H7 (cell line): ENCODE data around the gene C1QA. TPM values are rescaled to one million over a fixed set of nuclear protein-coding genes. Genes with fewer than 3 reads are reported as not detected.

Experiments used
- DNase-seq: peaks from one replicate; pipeline ENCODE4 v3.0.0; 2012
- H3K27me3 ChIP-seq: 2 replicates; pipeline ENCODE4 v1.6.0; 2011; ENCODE audit warnings: mild to moderate bottlenecking, low read length; ENCODE audit not compliant: control insufficient read depth, insufficient read depth
- H3K36me3 ChIP-seq: replicated peaks from 2 replicates; pipeline ENCODE4 v1.5.1; 2011; ENCODE audit warnings: low read length; ENCODE audit not compliant: control insufficient read depth, insufficient read depth
- H3K4me3 ChIP-seq: 2 replicates; pipeline ENCODE4 v1.5.1; 2011; ENCODE audit warnings: low read depth, mild to moderate bottlenecking, control low read depth, low read length, moderate library complexity; ENCODE audit not compliant: insufficient read depth
- total RNA-seq: library from RNA; depleted of rRNA; stranded (reverse); fragments of >200 nt; shearing (Covaris generic); gene quantifications from 2 replicates; pipeline ENCODE4 v1.2.3, GENCODE V29; 2014

C1QA gene
- total RNA-seq, 1 experiment from 2014 or later = not detected

DNA sequence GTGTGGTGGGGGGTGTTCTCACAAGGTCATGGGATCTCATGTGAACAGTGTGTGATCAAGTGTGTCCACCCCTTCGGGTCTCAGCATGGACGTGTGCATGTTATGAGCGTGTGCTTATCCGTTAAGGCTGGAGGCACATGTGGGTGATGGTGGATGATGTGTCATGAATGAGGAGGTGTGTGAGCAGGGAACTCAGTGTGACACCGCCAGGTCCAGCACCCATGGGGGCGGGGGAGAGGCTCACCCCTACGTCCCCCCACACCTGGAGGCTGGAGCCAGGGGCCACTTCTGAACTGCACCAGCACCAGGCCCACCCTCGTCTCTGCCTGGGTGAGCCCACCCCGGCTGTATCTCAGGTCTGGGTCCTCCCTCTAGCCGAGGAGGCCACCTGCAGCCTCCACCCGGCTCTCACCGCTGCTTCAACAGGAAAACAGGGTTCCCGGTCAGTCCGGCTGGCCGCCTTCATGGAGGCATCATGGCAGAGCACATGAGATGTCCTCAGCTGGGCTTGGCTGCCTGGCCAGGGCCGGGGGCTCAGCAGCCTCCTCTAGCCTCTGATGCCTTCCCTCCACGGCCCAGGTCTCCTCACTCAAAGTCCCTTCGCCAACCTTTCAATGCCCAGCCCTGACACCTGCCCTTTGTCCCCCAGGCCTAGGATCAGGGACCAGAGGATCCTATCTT lies 34.2 kb upstream of the C1QA start:
- Histone ChIP-seq H3K27me3 (peaks cover 2% of the 10 kb centered on the region), H3K36me3 (no peaks in the 10 kb centered on the region), H3K4me3 (no peak overlapping the region)
- DNase-seq = no peak

DNA sequence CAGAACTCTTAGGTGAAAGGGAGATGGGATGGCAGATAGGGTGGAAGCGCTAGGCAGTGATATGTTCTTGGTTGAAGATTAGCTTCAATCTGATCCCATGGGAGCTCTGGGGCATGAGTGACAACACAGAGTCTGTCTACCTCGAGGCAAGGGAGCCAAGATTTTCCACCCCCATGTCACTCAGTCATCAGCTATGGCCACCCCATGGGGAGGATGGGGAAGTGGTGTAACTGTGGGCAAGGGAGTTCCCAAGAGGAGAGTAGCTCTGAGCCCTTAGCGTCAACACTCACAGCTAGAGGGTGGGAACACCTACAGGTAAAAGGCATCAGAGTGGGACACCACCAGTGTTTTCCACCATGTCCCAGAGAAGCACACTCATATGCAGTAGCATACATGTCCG lies 30.3 kb upstream of the C1QA start:
- no peak for DNase-seq
- Histone ChIP-seq H3K27me3 (no peaks in the 10 kb centered on the region; the same call in 1 of the 2 replicates), H3K4me3 (no peak overlapping the region), H3K36me3 (no peaks in the 10 kb centered on the region)

- H3K27me3 ChIP-seq = no peaks in the 10 kb centered on the region; the same call in 1 of the 2 replicates
- no peak overlapping the region for H3K4me3 ChIP-seq
- peak; percentile 85 for DNase-seq
- H3K36me3 ChIP-seq = no peaks in the 10 kb centered on the region
These were observed 29.3 kb upstream of the C1QA start for GRCh38 chr1:22607154-22607553.

DNA sequence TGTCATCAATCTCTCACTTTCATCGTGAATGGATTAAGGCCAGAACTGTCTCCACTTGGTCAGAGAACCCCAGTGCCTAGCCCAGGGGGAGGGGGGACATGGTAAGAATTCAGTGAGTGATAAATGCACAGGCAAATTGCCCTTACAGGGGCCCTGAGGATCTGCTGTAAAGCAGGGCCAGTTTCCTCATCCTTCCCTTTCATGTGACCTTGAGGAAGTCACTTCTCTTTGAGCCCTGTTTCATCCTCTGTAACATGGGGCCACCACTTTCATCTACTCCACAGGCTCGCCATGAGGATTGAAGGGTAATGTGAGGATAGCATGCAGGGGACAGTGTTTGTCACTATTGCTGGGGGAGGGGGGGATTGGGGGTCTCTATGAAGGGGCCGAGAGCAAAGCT lies 28.1 kb upstream of the C1QA start:
- no peaks in the 10 kb centered on the region for H3K36me3 ChIP-seq
- H3K4me3 ChIP-seq = no peak overlapping the region
- DNase-seq = no peak
- no peaks in the 10 kb centered on the region; the same call in 1 of the 2 replicates for H3K27me3 ChIP-seq

DNA sequence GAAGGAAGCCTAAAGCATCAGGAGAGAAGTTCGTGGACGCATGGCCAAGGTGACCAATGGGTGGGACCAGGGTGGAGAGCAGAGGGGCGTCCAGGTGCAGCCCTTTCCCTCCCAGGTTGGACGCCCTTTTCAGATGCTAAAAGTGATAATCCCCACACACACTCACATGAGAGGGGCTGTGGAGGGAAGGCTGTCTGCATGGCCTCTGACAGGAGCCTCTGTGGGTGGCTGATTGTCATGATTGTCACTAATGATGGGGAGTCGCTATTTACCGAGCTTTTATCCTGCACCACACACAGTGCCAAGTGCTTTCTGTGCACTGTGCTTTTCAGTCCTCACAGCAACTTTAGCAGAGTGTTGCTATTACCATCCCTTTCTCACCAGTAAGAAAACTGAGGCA lies 27.1 kb upstream of the C1QA start:
- no peaks in the 10 kb centered on the region for H3K36me3 ChIP-seq
- H3K27me3 ChIP-seq = no peaks in the 10 kb centered on the region; the same call in 1 of the 2 replicates
- DNase-seq = no peak
- H3K4me3 ChIP-seq = no peak overlapping the region

DNA sequence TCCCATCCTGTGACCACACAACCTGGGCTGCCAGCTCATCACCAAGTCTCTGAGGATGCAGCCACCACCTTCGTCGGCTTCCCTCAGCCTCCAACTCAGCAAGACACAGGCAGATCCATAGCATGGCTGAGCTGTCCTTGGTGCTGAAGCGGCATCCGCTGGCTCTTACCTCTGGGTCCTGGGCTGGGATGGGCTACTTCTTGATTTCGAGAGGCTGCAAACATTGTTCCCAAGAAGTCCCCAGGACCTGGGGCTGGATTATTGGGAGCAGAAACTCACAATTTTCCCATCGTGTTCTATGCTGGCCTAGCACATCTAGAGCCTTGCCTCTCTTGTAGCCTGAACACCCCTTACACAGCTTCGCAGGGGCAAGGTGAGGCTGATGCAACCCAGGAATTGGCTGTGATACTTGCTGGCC lies 24.9 kb upstream of the C1QA start:
- no peaks in the 10 kb centered on the region for H3K36me3 ChIP-seq
- H3K27me3 ChIP-seq = no peaks in the 10 kb centered on the region; the same call in 1 of the 2 replicates
- H3K4me3 ChIP-seq = no peak overlapping the region
- DNase-seq = peak; percentile 90

GRCh38 chr1:22612671-22613571 lies 23.5 kb upstream of the C1QA start:
- H3K36me3 ChIP-seq = no peaks in the 10 kb centered on the region
- no peak overlapping the region for H3K4me3 ChIP-seq
- no peaks in the 10 kb centered on the region; the same call in 1 of the 2 replicates for H3K27me3 ChIP-seq
- DNase-seq = no peak

DNA sequence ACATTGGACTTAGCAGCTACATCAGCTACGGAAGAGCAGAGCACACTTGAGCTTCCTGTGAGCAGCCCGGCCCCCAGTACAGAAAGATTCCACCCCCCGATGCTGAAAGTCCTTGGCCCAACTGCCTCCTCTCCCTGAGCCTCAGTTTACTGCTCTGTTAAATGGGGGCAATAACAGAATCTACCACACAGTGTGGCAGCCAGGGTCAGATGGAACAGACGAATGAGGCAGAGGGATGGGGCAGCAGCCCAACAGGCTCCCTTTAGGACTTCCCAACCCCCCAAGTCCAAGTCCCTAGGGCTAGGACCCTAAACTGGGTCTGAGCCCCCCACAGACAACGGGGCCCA lies 22.9 kb upstream of the C1QA start:
- H3K4me3 ChIP-seq = no peak overlapping the region
- DNase-seq = no peak
- no peaks in the 10 kb centered on the region for H3K36me3 ChIP-seq
- H3K27me3 ChIP-seq = no peaks in the 10 kb centered on the region; the same call in 1 of the 2 replicates

DNA sequence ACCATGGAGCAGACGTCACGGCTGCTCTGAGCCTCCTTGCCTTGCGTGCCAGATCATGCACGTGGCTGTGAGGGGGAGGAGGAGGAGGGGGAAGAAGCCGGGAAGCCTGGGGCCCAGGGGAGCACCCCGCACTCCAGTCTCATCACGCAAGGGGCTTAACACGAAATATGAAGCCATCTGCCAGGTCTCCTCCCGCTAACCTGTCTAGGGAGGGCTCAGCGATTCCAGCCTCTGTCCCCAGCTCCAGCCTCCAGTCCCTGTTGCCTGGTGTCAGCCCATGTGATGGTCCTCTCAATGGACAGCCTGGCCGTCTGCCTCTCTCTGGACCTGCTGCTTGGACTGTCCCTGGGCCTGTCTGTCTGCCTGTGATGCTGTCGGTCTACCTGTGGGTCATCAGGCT lies 22.5 kb upstream of the C1QA start:
- no peak for DNase-seq
- no peak overlapping the region for H3K4me3 ChIP-seq
- no peaks in the 10 kb centered on the region for H3K36me3 ChIP-seq
- no peaks in the 10 kb centered on the region; the same call in 1 of the 2 replicates for H3K27me3 ChIP-seq

DNA sequence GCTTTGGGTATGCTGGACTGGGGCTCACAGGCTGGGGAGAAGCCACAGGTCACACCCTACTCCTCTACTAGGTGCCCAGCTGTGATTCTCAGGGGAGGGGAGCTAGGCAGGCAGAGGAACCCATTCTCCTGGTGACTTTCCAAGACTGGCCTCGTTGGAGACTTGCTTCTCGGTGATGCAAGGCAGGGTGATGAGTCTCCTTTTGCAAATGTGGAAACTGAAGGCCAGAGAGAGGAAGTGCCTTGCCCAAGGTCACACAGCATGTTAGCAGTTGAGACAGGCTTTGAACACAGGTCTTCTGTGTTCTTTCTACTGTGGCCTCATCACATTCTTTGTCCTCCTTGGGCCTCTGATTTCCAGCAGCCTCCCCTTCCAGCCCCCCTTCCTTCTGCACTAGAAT lies 20.5 kb upstream of the C1QA start:
- no peak for DNase-seq
- Histone ChIP-seq H3K36me3 (no peaks in the 10 kb centered on the region), H3K27me3 (no peaks in the 10 kb centered on the region; the same call in 1 of the 2 replicates), H3K4me3 (no peak overlapping the region)

GRCh38 chr1:22616571-22616970 lies 19.9 kb upstream of the C1QA start:
- Histone ChIP-seq H3K4me3 (no peak overlapping the region), H3K27me3 (no peaks in the 10 kb centered on the region; the same call in 1 of the 2 replicates), H3K36me3 (no peaks in the 10 kb centered on the region)
- no peak for DNase-seq

DNA sequence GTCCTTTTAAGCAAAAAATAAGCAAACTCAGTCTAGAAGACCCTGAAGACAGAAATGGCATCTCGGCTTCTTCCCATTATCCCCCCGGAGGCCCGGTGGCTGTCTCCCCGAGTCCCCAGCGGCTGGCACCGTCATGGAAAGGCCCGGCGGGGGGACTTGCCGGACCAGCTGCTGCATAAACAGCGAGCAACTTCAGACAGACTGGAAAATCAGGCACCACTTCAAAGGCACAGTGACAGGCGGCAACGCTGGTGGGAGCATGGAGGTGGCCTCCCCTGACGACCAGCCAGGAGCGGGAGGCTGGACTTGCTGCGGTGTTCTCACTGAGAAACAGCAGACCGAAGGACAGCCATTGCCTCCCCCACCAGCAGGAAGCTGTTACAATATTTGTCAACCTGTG lies 18.4 kb upstream of the C1QA start:
- no peaks in the 10 kb centered on the region for H3K36me3 ChIP-seq
- no peaks in the 10 kb centered on the region; the same call in 1 of the 2 replicates for H3K27me3 ChIP-seq
- peak; percentile 64 for DNase-seq
- no peak overlapping the region for H3K4me3 ChIP-seq

- Histone ChIP-seq H3K36me3 (no peaks in the 10 kb centered on the region), H3K27me3 (no peaks in the 10 kb centered on the region; the same call in 1 of the 2 replicates), H3K4me3 (no peak overlapping the region)
- no peak for DNase-seq
These were observed 17.2 kb upstream of the C1QA start for GRCh38 chr1:22619252-22619651.

DNA sequence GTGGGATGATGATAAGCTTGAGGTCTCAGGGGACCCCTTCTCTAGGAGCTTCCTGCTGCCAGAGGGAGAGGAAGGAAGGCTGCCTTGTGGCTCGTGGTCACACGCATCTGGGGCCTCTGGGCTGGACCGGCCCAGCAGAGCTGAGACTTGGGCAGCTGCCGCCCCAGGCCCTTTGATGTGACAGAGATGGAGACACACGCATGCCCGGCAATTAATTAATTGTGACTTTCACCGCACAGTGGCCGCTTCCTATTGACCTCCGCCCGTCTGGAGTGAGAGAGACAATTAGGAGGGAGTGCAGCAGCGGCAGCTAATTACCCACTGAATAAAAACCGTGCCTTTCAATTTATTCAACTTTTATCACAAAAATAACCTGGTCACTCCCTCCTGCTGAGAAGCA lies 16.6 kb upstream of the C1QA start:
- no peak for DNase-seq
- Histone ChIP-seq H3K4me3 (no peak overlapping the region), H3K27me3 (no peaks in the 10 kb centered on the region; the same call in 1 of the 2 replicates)

GRCh38 chr1:22621761-22622160 lies 14.7 kb upstream of the C1QA start:
- no peaks in the 10 kb centered on the region; the same call in 1 of the 2 replicates for H3K27me3 ChIP-seq
- no peaks in the 10 kb centered on the region for H3K36me3 ChIP-seq
- DNase-seq = no peak
- no peak overlapping the region for H3K4me3 ChIP-seq

More for the DNA sequence above, 16.6 kb upstream of the C1QA start:
- no peaks in the 10 kb centered on the region for H3K36me3 ChIP-seq
